ENCODE measurements around the gene PELI3. TPM values are rescaled to one million over a fixed set of nuclear protein-coding genes. Genes with fewer than 3 reads are reported as not detected.

PELI3 gene
- total and polyA plus RNA-seq, 2 of the 8 experiments (the other 6 are each of a cell fraction or from before 2014, with no cell fraction given) = 5.2 to 7.6 TPM

DNA sequence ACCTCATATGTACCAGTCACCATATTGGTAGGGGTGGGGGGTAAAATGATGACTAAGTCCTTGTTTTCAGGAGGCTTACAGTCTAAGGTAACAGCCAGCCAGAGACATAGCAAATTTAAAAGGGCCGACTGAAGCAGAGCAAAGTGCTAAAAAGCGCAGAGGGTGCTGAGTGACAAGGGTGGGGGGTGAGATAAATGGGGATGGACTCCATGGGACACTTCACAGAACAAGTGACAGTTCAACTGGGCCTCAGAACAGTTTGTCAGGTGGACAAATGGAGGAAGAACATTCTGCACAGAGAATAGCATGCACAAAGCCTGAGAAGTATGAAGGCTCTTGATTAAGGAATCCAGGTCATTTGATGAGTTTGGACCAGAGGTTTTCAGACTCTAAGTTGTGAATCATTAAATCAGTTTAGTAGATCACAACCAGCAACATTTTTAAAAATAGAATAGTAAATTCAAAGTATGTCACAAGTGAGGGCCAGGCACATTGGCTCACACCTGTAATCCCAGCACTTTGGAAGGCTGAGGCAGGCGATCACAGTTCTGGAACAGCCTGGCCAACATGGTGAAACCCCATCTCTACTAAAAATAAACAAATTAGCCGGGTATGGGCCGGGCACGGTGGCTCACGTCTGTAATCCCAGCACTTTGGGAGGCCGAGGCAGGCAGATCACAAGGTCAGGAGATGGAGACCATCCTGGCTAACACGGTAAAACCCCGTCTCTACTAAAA is 57.8 kb downstream of the PELI3 start:
- 97% methylated on average over 9 of the region's 10 CpGs; no CpG with 5 or more reads in 1 of the 2 experiments for WGBS, 2 experiments (ENCODE audit: extremely low coverage in 1 of 2, insufficient coverage in 1 of 2, insufficient read length in 1 of 2, insufficient replicate concordance in 2 of 2, low coverage in 1 of 2, low lambda C conversion rate in 2 of 2, missing lambda C conversion rate in 1 of 2)
- no peaks in the 10 kb centered on the region for H3K23me2 ChIP-seq (ENCODE audit: low read depth, low read length)
- FAIRE-seq (no peak), DNase-seq (ENCODE audit: low read depth in 1 of 2, low spot score in 2 of 2) (no peak)
- H3K27ac ChIP-seq (ENCODE audit: low read depth, low read length) = no peak overlapping the region
- no peak overlapping the region for H3K56ac ChIP-seq (replicated peaks; ENCODE audit: insufficient read length, low read depth, low read length)
- no peaks in the 10 kb centered on the region for H3K79me2 ChIP-seq (ENCODE audit: control insufficient read depth in 1 of 2, insufficient read depth in 2 of 2, low read length in 2 of 2)
- no peak overlapping the region for H2BK5ac ChIP-seq (ENCODE audit: low read depth, low read length)
- H3K9me3 ChIP-seq (ENCODE audit: insufficient read depth in 2 of 2, low read depth in 1 of 2, low read length in 1 of 2) = no peaks in the 10 kb centered on the region
- H2BK20ac ChIP-seq (ENCODE audit: low read length) = no peak overlapping the region
- H4K8ac ChIP-seq (ENCODE audit: extremely low read depth, insufficient read depth, low read length) = no peak overlapping the region
- H3K18ac ChIP-seq (ENCODE audit: extremely low read depth, low read length) = no peak overlapping the region
- H2BK120ac ChIP-seq (replicated peaks; ENCODE audit: low read depth, low read length) = no peak overlapping the region
- ChIA-PET CTCF (ENCODE audit: partially characterized antibody) (no interaction called here), POLR2A (ENCODE audit: partially characterized antibody) (interaction anchor here (0.7 to 1.1 kb wide), 3 partner anchors 14 to 42 kb away, joined by 3 read pairs; partner anchors contain the start of gene BBS1)
- H4K91ac ChIP-seq (replicated peaks; ENCODE audit: insufficient read length, low read length) = no peak overlapping the region
- no peak overlapping the region for H3K4me3 ChIP-seq (ENCODE audit: extremely low read depth in 1 of 4, insufficient read depth in 2 of 4, low read depth in 3 of 4, low read length in 4 of 4)
- peaks cover 0 to 2% of the 10 kb centered on the region in 2 experiments for H4K20me1 ChIP-seq (replicated peaks in 1 of 2; ENCODE audit: control insufficient read depth in 1 of 2, insufficient read depth in 2 of 2, low read length in 2 of 2)
- peaks cover 3 to 19% (median 13%) of the 10 kb centered on the region in 4 experiments; a peak in 7 of 8 replicates for H3K36me3 ChIP-seq (ENCODE audit: control insufficient read depth in 2 of 4, insufficient read depth in 4 of 4, low read length in 3 of 4)
- no peak overlapping the region for H3K14ac ChIP-seq (ENCODE audit: insufficient read length)
- H2AFZ ChIP-seq (ENCODE audit: low read length) = no peak overlapping the region
- no peaks in the 10 kb centered on the region for H3K4me1 ChIP-seq (replicated peaks in 1 of 4; ENCODE audit: control insufficient read depth in 3 of 4, insufficient read depth in 4 of 4, low read length in 3 of 4)
- no peaks in the 10 kb centered on the region for H3K27me3 ChIP-seq (replicated peaks in 1 of 4; ENCODE audit: control insufficient read depth in 3 of 4, extremely low read depth in 1 of 4, insufficient read depth in 3 of 4, low read length in 3 of 4)
- no peak overlapping the region for H3K23ac ChIP-seq (ENCODE audit: insufficient read length)
- H3K4ac ChIP-seq (replicated peaks; ENCODE audit: insufficient read length, low read depth, low read length) = no peak overlapping the region
- H2BK15ac ChIP-seq (ENCODE audit: low read length) = no peak overlapping the region
- no peak overlapping the region for H3K9ac ChIP-seq (replicated peaks in 1 of 4; ENCODE audit: extremely low read depth in 1 of 4, low read depth in 3 of 4, low read length in 3 of 4)
- no peak overlapping the region for H2BK12ac ChIP-seq (ENCODE audit: low read depth, low read length)
- no peak overlapping the region for H2AK5ac ChIP-seq (ENCODE audit: low read depth, low read length)
- H3K79me1 ChIP-seq (ENCODE audit: low read depth, low read length) = no peaks in the 10 kb centered on the region
- H3K4me2 ChIP-seq (ENCODE audit: insufficient read depth in 1 of 2, low read depth in 2 of 2, low read length in 2 of 2) = no peak overlapping the region
- TF ChIP-seq TEAD4 (IDR thresholded peaks at IDR 0.05; ENCODE audit: low read depth, low read length) = no peak
- no peak for TF ChIP-seq ZNF274 (IDR thresholded peaks at IDR 0.05; ENCODE audit: borderline replicate concordance, extremely low read depth, low read length)
- H4K5ac ChIP-seq (ENCODE audit: insufficient read length, low read depth, low read length) = no peak overlapping the region

Small RNA genes lying within 50 kb of the gene (small RNA-seq; reads per million reads assigned to genes)
- not detected for gene RF00416 (ENCODE audit: insufficient read depth)

Other genes starting within 250 kb of the PELI3 start
- 41.8 and 42.5 TPM in 2 replicates for gene KLC2, start 209.2 kb upstream of the PELI3 start, total RNA-seq (2021; fragmentation: NEBNext Ultra II Directional; extraction: Animal tissue kit (Norgen Biotek cat#: 25700))
- gene KLC2, start 209.2 kb upstream of the PELI3 start, polyA plus RNA-seq (2011; rRNA removed) = 17.3 and 28.6 TPM in 2 replicates
- 100 and 106 TPM in 2 replicates for gene RAB1B, start 198.3 kb upstream of the PELI3 start, total RNA-seq (2021; fragmentation: NEBNext Ultra II Directional; extraction: Animal tissue kit (Norgen Biotek cat#: 25700))
- 217 and 306 TPM in 2 replicates for gene RAB1B, start 198.3 kb upstream of the PELI3 start, polyA plus RNA-seq (2011; rRNA removed)
- 15.8 and 17.0 TPM in 2 replicates for gene CNIH2, start 188.7 kb upstream of the PELI3 start, total RNA-seq (2021; fragmentation: NEBNext Ultra II Directional; extraction: Animal tissue kit (Norgen Biotek cat#: 25700))
- gene CNIH2, start 188.7 kb upstream of the PELI3 start, polyA plus RNA-seq (2011; rRNA removed) = 11.6 and 12.5 TPM in 2 replicates
- gene YIF1A, start 177.8 kb upstream of the PELI3 start, total RNA-seq (2021; fragmentation: NEBNext Ultra II Directional; extraction: Animal tissue kit (Norgen Biotek cat#: 25700)) = 70.1 and 75.9 TPM in 2 replicates
- 178 and 248 TPM in 2 replicates for gene YIF1A, start 177.8 kb upstream of the PELI3 start, polyA plus RNA-seq (2011; rRNA removed)
- 2.4 and 3.2 TPM in 2 replicates for gene TMEM151A, start 175.0 kb upstream of the PELI3 start, total RNA-seq (2021; fragmentation: NEBNext Ultra II Directional; extraction: Animal tissue kit (Norgen Biotek cat#: 25700))
- 3.2 and 4.5 TPM in 2 replicates for gene TMEM151A, start 175.0 kb upstream of the PELI3 start, polyA plus RNA-seq (2011; rRNA removed)
- 3.7 and 3.9 TPM in 2 replicates for gene CD248, start 149.9 kb upstream of the PELI3 start, total RNA-seq (2021; fragmentation: NEBNext Ultra II Directional; extraction: Animal tissue kit (Norgen Biotek cat#: 25700))
- gene CD248, start 149.9 kb upstream of the PELI3 start, polyA plus RNA-seq (2011; rRNA removed) = 2.7 and 4.6 TPM in 2 replicates
- 5.4 and 6.6 TPM in 2 replicates for gene RIN1, start 130.5 kb upstream of the PELI3 start, total RNA-seq (2021; fragmentation: NEBNext Ultra II Directional; extraction: Animal tissue kit (Norgen Biotek cat#: 25700))
- gene RIN1, start 130.5 kb upstream of the PELI3 start, polyA plus RNA-seq (2011; rRNA removed) = 2.5 and 3.8 TPM in 2 replicates
- gene BRMS1, start 121.8 kb upstream of the PELI3 start, total RNA-seq (2021; fragmentation: NEBNext Ultra II Directional; extraction: Animal tissue kit (Norgen Biotek cat#: 25700)) = 44.8 and 46.1 TPM in 2 replicates
- 39.2 and 46.5 TPM in 2 replicates for gene BRMS1, start 121.8 kb upstream of the PELI3 start, polyA plus RNA-seq (2011; rRNA removed)
- gene B4GAT1, start 119.3 kb upstream of the PELI3 start, total RNA-seq (2021; fragmentation: NEBNext Ultra II Directional; extraction: Animal tissue kit (Norgen Biotek cat#: 25700)) = 27.1 and 27.8 TPM in 2 replicates
- gene B4GAT1, start 119.3 kb upstream of the PELI3 start, polyA plus RNA-seq (2011; rRNA removed) = 22.2 and 32.8 TPM in 2 replicates
- 29.3 and 32.4 TPM in 2 replicates for gene SLC29A2, start 95.1 kb upstream of the PELI3 start, total RNA-seq (2021; fragmentation: NEBNext Ultra II Directional; extraction: Animal tissue kit (Norgen Biotek cat#: 25700))
- gene SLC29A2, start 95.1 kb upstream of the PELI3 start, polyA plus RNA-seq (2011; rRNA removed) = 31.6 and 42.0 TPM in 2 replicates
- 0.88 and 0.99 TPM in 2 replicates for gene NPAS4, start 45.9 kb upstream of the PELI3 start, total RNA-seq (2021; fragmentation: NEBNext Ultra II Directional; extraction: Animal tissue kit (Norgen Biotek cat#: 25700))
- gene NPAS4, start 45.9 kb upstream of the PELI3 start, polyA plus RNA-seq (2011; rRNA removed) = 0.73 and 0.77 TPM in 2 replicates
- 141 and 152 TPM in 2 replicates for gene MRPL11, start 28.1 kb upstream of the PELI3 start, total RNA-seq (2021; fragmentation: NEBNext Ultra II Directional; extraction: Animal tissue kit (Norgen Biotek cat#: 25700))
- 105 and 106 TPM in 2 replicates for gene MRPL11, start 28.1 kb upstream of the PELI3 start, polyA plus RNA-seq (2011; rRNA removed)
- gene DPP3, start 13.5 kb downstream of the PELI3 start, total RNA-seq (2021; fragmentation: NEBNext Ultra II Directional; extraction: Animal tissue kit (Norgen Biotek cat#: 25700)) = 82.7 and 86.4 TPM in 2 replicates
- 75.1 and 90.6 TPM in 2 replicates for gene DPP3, start 13.5 kb downstream of the PELI3 start, polyA plus RNA-seq (2011; rRNA removed)
- 19.1 and 22.1 TPM in 2 replicates for gene BBS1, start 43.7 kb downstream of the PELI3 start, total RNA-seq (2021; fragmentation: NEBNext Ultra II Directional; extraction: Animal tissue kit (Norgen Biotek cat#: 25700))
- 19.5 and 33.7 TPM in 2 replicates for gene BBS1, start 43.7 kb downstream of the PELI3 start, polyA plus RNA-seq (2011; rRNA removed)
- gene ZDHHC24, start 79.1 kb downstream of the PELI3 start, total RNA-seq (2021; fragmentation: NEBNext Ultra II Directional; extraction: Animal tissue kit (Norgen Biotek cat#: 25700)) = 7.0 and 8.4 TPM in 2 replicates
- 9.7 and 15.6 TPM in 2 replicates for gene ZDHHC24, start 79.1 kb downstream of the PELI3 start, polyA plus RNA-seq (2011; rRNA removed)
- 28.2 and 30.8 TPM in 2 replicates for gene ACTN3, start 80.0 kb downstream of the PELI3 start, total RNA-seq (2021; fragmentation: NEBNext Ultra II Directional; extraction: Animal tissue kit (Norgen Biotek cat#: 25700))
- gene ACTN3, start 80.0 kb downstream of the PELI3 start, polyA plus RNA-seq (2011; rRNA removed) = 36.7 and 46.2 TPM in 2 replicates
- 0.36 and 0.58 TPM in 2 replicates for gene CTSF, start 101.7 kb downstream of the PELI3 start, total RNA-seq (2021; fragmentation: NEBNext Ultra II Directional; extraction: Animal tissue kit (Norgen Biotek cat#: 25700))
- gene CTSF, start 101.7 kb downstream of the PELI3 start, polyA plus RNA-seq (2011; rRNA removed) = 2.3 and 2.6 TPM in 2 replicates
- gene CCDC87, start 126.2 kb downstream of the PELI3 start, total RNA-seq (2021; fragmentation: NEBNext Ultra II Directional; extraction: Animal tissue kit (Norgen Biotek cat#: 25700)) = 0.99 and 1.1 TPM in 2 replicates
- 0.32 and 0.63 TPM in 2 replicates for gene CCDC87, start 126.2 kb downstream of the PELI3 start, polyA plus RNA-seq (2011; rRNA removed)
- 35.2 and 37.1 TPM in 2 replicates for gene CCS, start 126.3 kb downstream of the PELI3 start, total RNA-seq (2021; fragmentation: NEBNext Ultra II Directional; extraction: Animal tissue kit (Norgen Biotek cat#: 25700))
- 37.7 and 57.7 TPM in 2 replicates for gene CCS, start 126.3 kb downstream of the PELI3 start, polyA plus RNA-seq (2011; rRNA removed)
- gene RBM14, start 149.7 kb downstream of the PELI3 start, total RNA-seq (2021; fragmentation: NEBNext Ultra II Directional; extraction: Animal tissue kit (Norgen Biotek cat#: 25700)) = 142 and 145 TPM in 2 replicates
- gene RBM14, start 149.7 kb downstream of the PELI3 start, polyA plus RNA-seq (2011; rRNA removed) = 67.2 and 81.1 TPM in 2 replicates
- 192 and 201 TPM in 2 replicates for gene RBM4, start 171.8 kb downstream of the PELI3 start, total RNA-seq (2021; fragmentation: NEBNext Ultra II Directional; extraction: Animal tissue kit (Norgen Biotek cat#: 25700))
- 276 and 330 TPM in 2 replicates for gene RBM4, start 171.8 kb downstream of the PELI3 start, polyA plus RNA-seq (2011; rRNA removed)
- gene RBM4B, start 211.0 kb downstream of the PELI3 start, total RNA-seq (2021; fragmentation: NEBNext Ultra II Directional; extraction: Animal tissue kit (Norgen Biotek cat#: 25700)) = 27.5 and 30.6 TPM in 2 replicates
- gene RBM4B, start 211.0 kb downstream of the PELI3 start, polyA plus RNA-seq (2011; rRNA removed) = 19.2 and 30.5 TPM in 2 replicates